Loucy (cell line): ENCODE measurements around the gene PDZD7.

ENCODE experiments used
- CTCF ChIP-seq: fragments of 200-600 bp; sonication (generic); conservative IDR thresholded peaks from 2 replicates; pipeline ENCODE4 v1.5.1; 2014; ENCODE audit warnings: mild to moderate bottlenecking, antibody characterized with exemption, low read length
- EZH2phosphoT487 ChIP-seq: fragments of 200-600 bp; IDR thresholded peaks from 2 replicates; pipeline ENCODE4 v1.6.1; 2018; ENCODE audit warnings: antibody characterized with exemption, mild to moderate bottlenecking, moderate library complexity, borderline replicate concordance

- TF ChIP-seq CTCF: no peak
- no peak for TF ChIP-seq EZH2phosphoT487
Observed at GRCh38 chr10:101047268-101047667, 16.3 kb upstream of the PDZD7 start.
